Testis (tissue), 2 donors: ENCODE results near the gene SENP2.

Experiments used
- CTCF ChIP-seq, 3 experiments: fragments of 450-650 bp in 2 of 3; fragments of 200-600 bp in 1 of 3; sonication (generic) in 1 of 3; IDR thresholded peaks; one replicate each; pipeline ENCODE4 v1.5.1; 2016 to 2019; ENCODE audit warnings: antibody characterized with exemption in 3 of 3, mild to moderate bottlenecking in 2 of 3, moderate library complexity in 1 of 3
- POLR2A ChIP-seq: fragments of 450-650 bp; IDR thresholded peaks from one replicate; pipeline ENCODE4 v1.6.1; 2017; ENCODE audit warnings: antibody characterized with exemption, mild to moderate bottlenecking, moderate library complexity

GRCh38 chr3:185667574-185667973 is 81.5 kb downstream of the SENP2 start:
- TF ChIP-seq CTCF (IDR thresholded peaks at IDR 0.05) (no peak), POLR2A (no peak)
